Testis (tissue), 3 donors: ENCODE results near the gene GLI1. TPM values are rescaled to one million over a fixed set of nuclear protein-coding genes. Genes with fewer than 3 reads are reported as not detected.

Experiments used
- DNase-seq: peaks from one replicate; pipeline ENCODE4 v3.0.0-alpha.2; 2019
- H3K27ac ChIP-seq, 2 donors: fragments of 200-600 bp; sonication (generic); one replicate each; pipeline ENCODE4 v1.5.1; 2019
- H3K27me3 ChIP-seq: fragments of 200-600 bp; sonication (generic); one replicate; pipeline ENCODE4 v1.5.1; 2019
- H3K36me3 ChIP-seq: fragments of 200-600 bp; sonication (generic); one replicate; pipeline ENCODE4 v1.5.1; 2017; ENCODE audit warnings: low read depth; ENCODE audit errors: missing control alignments
- H3K4me1 ChIP-seq: fragments of 200-600 bp; sonication (generic); one replicate; pipeline ENCODE4 v1.5.1; 2019
- H3K4me3 ChIP-seq, 2 donors: fragments of 200-600 bp; sonication (generic); one replicate each; pipeline ENCODE4 v1.5.1; 2017 to 2019
- H3K9me3 ChIP-seq: fragments of 200-600 bp; sonication (generic); one replicate; pipeline ENCODE4 v1.5.1; 2017
- POLR2A ChIP-seq: fragments of 450-650 bp; IDR thresholded peaks from one replicate; pipeline ENCODE4 v1.6.1; 2017; ENCODE audit warnings: antibody characterized with exemption, mild to moderate bottlenecking, moderate library complexity
- WGBS, 2 donors: methylation state at CpG; one replicate each; pipeline ENCODE4 v1.1.5; 2018; 5-methylcytosine and 5-hydroxymethylcytosine counted together
- intact Hi-C: fragments of 100-400 bp; cut with DNase I; formaldehyde crosslinking; loops from one replicate; pipeline ENCODE4 v1.15.1; 2023; ENCODE audit warnings: low total_unique reads
- polyA plus RNA-seq: library from polyadenylated mRNA; stranded (reverse); fragments of 350-450 nt; fragmentation: Illumina TruSeq; extraction: RNeasy Lipid Tissue Mini Kit (QIAGEN cat#74804); gene quantifications from one replicate; pipeline ENCODE4 v1.2.3, GENCODE V29; 2014; ENCODE audit warnings: low read depth, low replicate concordance; ENCODE audit not compliant: insufficient read depth
- total RNA-seq, 2 donors: library from RNA; depleted of rRNA; stranded (reverse); fragments of >200 nt; gene quantifications; one replicate each; pipeline ENCODE4 v1.2.3, GENCODE V29; 2016
- TF ChIP-seq, protein P1 (sequence below), 3 experiments: fragments of 450-650 bp in 2 of 3; fragments of 200-600 bp in 1 of 3; sonication (generic) in 1 of 3; IDR thresholded peaks; one replicate each; pipeline ENCODE4 v1.5.1; 2016 to 2019; ENCODE audit warnings: antibody characterized with exemption in 3 of 3, mild to moderate bottlenecking in 2 of 3, moderate library complexity in 1 of 3

The GLI1 gene
- total and polyA plus RNA-seq, 3 donors from 2014 or later: 8.3 to 18.0 (median 9.3) TPM

DNA sequence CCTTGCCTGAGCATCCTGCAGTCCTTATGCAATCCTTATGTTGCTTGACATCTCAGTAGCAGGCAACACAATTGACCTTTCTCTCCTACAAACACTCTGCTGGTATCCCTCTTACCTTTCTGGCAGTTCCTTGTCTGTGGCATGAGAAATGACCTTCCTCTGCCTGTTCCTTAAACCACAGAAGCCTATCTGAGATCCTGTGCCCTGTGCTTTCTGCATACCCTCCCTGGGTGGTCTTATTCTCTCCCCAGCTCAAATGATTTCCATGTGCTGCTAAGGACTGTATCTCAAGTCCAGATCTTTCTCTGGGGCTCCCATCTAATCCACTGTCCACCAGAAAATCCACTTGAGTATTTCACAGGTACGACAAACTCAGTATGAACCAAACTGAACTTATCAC lies 22.1 kb downstream of the GLI1 start:
- intact Hi-C loops: no loop called here
- DNase-seq: no peak
- TF ChIP-seq, protein P1, sequence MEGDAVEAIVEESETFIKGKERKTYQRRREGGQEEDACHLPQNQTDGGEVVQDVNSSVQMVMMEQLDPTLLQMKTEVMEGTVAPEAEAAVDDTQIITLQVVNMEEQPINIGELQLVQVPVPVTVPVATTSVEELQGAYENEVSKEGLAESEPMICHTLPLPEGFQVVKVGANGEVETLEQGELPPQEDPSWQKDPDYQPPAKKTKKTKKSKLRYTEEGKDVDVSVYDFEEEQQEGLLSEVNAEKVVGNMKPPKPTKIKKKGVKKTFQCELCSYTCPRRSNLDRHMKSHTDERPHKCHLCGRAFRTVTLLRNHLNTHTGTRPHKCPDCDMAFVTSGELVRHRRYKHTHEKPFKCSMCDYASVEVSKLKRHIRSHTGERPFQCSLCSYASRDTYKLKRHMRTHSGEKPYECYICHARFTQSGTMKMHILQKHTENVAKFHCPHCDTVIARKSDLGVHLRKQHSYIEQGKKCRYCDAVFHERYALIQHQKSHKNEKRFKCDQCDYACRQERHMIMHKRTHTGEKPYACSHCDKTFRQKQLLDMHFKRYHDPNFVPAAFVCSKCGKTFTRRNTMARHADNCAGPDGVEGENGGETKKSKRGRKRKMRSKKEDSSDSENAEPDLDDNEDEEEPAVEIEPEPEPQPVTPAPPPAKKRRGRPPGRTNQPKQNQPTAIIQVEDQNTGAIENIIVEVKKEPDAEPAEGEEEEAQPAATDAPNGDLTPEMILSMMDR (IDR thresholded peaks at IDR 0.05): no peak

DNA sequence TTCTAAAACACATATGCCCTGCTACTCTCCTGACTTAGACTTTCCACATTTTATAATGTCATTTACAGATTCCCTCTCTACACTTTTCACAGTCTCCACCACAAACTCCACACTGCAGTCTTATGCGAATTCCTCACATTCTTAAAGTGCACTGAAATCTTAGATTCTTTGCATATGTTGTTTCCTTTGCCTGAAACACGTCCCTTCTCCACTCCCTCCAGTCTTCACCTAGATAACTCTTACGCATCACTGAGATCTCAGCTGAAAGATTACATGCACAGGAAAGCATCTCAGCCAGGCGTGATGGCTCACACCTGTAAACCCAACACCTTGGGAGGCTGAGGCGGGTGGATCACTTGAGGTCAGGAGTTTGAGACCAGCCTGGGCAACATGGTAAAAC lies 23.9 kb downstream of the GLI1 start:
- TF ChIP-seq POLR2A: no peak
- TF ChIP-seq, protein P1 (IDR thresholded peaks at IDR 0.05): no peak
- WGBS, 2 donors: 45 to 57% methylated on average over 5 of the region's 5 CpGs
- H3K27me3 ChIP-seq: no peaks in the 10 kb centered on the region
- no peaks in the 10 kb centered on the region for H3K4me1 ChIP-seq
- no peak for DNase-seq
- H3K36me3 ChIP-seq: no peaks in the 10 kb centered on the region
- no peak overlapping the region for H3K27ac ChIP-seq
- H3K4me3 ChIP-seq: no peak overlapping the region
- no peaks in the 10 kb centered on the region for H3K9me3 ChIP-seq
- intact Hi-C loops: no loop called here

More for the DNA sequence above, 22.1 kb downstream of the GLI1 start:
- Histone ChIP-seq H3K27me3 (no peaks in the 10 kb centered on the region), H3K36me3 (no peaks in the 10 kb centered on the region), H3K4me1 (no peaks in the 10 kb centered on the region), H3K27ac (no peak overlapping the region), H3K9me3 (no peaks in the 10 kb centered on the region), H3K4me3 (no peak overlapping the region)
- WGBS, 2 donors: 86 to 92% methylated on average over 1 of the region's 1 CpG

DNA sequence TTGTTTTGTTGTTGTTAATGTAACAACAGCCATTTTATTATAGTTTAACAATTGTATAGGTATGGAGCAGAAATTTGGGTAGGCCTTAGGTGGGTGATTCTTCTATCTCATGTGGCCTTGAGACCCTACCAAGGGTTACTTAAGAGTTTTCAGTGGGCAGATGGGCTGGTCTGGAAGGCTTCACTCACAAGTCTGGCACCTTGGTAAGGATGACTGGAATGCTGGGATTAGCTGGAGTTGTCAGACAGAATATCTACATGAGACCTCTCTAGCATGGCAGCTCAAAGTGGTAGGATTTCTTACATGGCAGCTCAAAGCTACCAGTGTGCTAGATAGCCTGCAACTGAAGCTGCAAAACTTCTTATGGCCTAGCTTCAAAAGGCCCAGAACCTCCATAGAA lies 26.1 kb downstream of the GLI1 start:
- Histone ChIP-seq H3K4me1 (peaks cover 9% of the 10 kb centered on the region), H3K36me3 (no peaks in the 10 kb centered on the region), H3K9me3 (no peaks in the 10 kb centered on the region), H3K4me3 (no peak overlapping the region), H3K27ac (no peak overlapping the region), H3K27me3 (no peaks in the 10 kb centered on the region)
- intact Hi-C loops: no loop called here
- no peak for TF ChIP-seq POLR2A
- TF ChIP-seq, protein P1 (IDR thresholded peaks at IDR 0.05): no peak
- DNase-seq: no peak

DNA sequence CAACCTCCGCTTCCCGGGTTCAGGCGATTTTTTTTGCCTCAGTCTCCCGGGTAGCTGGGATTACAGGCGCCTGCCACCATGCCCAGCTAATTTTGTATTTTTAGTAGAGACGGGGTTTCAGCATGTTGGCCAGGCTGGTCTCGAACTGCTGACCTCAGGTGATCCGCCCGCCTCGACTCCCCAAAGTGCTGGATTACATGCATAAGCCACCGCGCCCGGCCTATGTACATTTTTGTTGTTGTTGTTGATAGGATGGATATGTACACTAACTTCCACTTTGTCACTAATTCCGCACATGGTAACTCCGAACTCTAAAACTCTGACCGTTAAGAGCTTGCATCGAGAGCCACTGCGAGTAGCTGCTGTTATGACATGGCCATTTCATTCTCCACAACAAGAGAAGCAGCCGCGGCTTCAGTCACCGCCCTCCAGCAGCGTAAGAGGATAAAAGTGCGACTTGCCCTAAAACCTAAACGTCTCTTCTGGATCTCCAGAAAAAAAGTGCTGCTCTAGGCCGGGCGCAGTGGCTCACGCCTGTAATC lies 27.5 kb downstream of the GLI1 start:
- Histone ChIP-seq H3K9me3 (no peaks in the 10 kb centered on the region), H3K27me3 (no peaks in the 10 kb centered on the region), H3K36me3 (no peaks in the 10 kb centered on the region), H3K27ac (no peak overlapping the region), H3K4me3 (peak overlapping the region; percentile 85 to 90), H3K4me1 (peaks cover 9% of the 10 kb centered on the region)
- DNase-seq: peak; percentile 35
- WGBS, 2 donors: 63 to 65% methylated on average over 27 of the region's 27 CpGs
- intact Hi-C loops: no loop called here
- TF ChIP-seq, protein P1 (IDR thresholded peaks at IDR 0.05): no peak
- no peak for TF ChIP-seq POLR2A

DNA sequence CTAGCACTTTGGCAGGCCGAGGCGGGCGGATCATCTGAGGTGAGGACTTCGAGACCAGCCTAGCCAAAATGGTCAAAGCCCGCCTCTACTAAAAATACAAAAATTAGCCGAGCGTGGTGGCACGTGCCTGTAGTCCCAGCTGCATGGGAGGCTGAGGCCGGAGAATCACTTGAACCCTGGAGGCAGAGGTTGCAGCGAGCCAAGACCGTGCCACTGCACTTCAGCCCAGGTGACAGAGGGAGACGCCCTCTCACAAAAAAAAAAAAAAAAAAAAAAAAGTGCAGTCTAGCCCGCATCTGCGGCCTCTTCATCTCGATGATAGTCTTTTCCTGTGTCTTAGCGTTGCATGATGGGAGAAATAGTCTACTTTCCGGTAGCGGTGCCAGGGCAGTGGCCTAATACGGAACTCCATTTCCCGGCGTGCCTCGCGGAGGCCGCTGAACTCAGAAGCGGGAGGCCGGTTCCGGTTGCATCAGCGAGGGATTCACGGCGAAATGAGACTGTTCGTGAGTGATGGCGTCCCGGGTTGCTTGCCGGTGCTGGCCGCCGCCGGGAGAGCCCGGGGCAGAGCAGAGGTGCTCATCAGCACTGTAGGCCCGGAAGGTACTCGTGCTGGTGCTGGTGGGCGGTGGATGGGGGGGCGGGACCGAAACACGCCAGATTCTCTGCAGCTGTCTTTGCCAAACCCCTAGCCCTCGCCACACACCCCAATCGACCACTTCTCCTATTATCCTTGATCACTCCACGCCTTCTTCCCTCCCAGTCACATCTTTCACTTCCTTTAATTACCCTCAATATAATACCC lies 28.2 kb downstream of the GLI1 start, which contains the start of gene MARS1:
Gene MARS1, plus strand, starts transcription at position 472 of the 805 bp plus-strand sequence. Its CDS starts 23 bp downstream, at position 495.
- no peaks in the 10 kb centered on the region for H3K36me3 ChIP-seq
- peak within 1 kb of the TSS; percentile 85 to 90 for H3K4me3 ChIP-seq
- peak within 1 kb of the TSS; percentile 17 to 72 for H3K27ac ChIP-seq
- no peaks in the 10 kb centered on the region for H3K27me3 ChIP-seq
- WGBS, 2 donors: 5 to 6% methylated on average over 47 of the region's 47 CpGs
- DNase-seq: peak; percentile 99
- peaks cover 9% of the 10 kb centered on the region for H3K4me1 ChIP-seq
- intact Hi-C loops: no loop called here
- no peaks in the 10 kb centered on the region for H3K9me3 ChIP-seq
- TF ChIP-seq, protein P1 (IDR thresholded peaks at IDR 0.05): peak in 1 of 3 experiments; percentile 8
- TF ChIP-seq POLR2A: no peak
